ENCODE measurements around the gene INTS1. TPM values are rescaled to one million over a fixed set of nuclear protein-coding genes. Genes with fewer than 3 reads are reported as not detected.
"Not testable (repeated sequence)": the region's sequence is repeated elsewhere in the genome, so short reads cannot be mapped to it uniquely, and the experiment has no call there.

INTS1 gene
- total RNA-seq, 1 experiment from 2014 or later, result 71.8 TPM

DNA sequence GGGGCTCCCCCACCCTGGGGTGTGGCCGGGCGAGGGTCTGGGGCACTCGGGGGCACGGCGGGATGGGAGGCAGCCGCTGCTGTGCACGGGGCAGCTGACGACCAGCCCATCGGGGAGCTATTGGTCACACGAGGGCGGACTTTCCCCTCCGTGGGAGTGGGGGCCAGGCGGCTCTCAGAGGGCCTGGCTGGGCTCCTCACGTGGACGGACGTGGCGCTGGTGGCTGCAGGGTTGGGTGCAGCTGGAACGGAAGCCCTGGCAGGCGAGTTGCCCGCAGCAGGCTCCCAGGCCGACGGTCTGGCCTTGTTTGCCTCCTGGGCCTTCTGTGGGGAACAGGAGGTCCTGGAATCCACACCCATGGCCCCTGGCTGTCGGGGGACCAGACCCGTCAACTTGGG lies 59.3 kb downstream of the INTS1 start:
- Histone ChIP-seq H3K4me3 (ENCODE audit: insufficient read depth, low read depth, low read length) (no peak overlapping the region), H3K36me3 (replicated peaks; ENCODE audit: control insufficient read depth, insufficient read depth, low read length) (no peaks in the 10 kb centered on the region), H3K27me3 (ENCODE audit: control insufficient read depth, insufficient read depth, low read length) (no peaks in the 10 kb centered on the region)
- no peak for DNase-seq

DNA sequence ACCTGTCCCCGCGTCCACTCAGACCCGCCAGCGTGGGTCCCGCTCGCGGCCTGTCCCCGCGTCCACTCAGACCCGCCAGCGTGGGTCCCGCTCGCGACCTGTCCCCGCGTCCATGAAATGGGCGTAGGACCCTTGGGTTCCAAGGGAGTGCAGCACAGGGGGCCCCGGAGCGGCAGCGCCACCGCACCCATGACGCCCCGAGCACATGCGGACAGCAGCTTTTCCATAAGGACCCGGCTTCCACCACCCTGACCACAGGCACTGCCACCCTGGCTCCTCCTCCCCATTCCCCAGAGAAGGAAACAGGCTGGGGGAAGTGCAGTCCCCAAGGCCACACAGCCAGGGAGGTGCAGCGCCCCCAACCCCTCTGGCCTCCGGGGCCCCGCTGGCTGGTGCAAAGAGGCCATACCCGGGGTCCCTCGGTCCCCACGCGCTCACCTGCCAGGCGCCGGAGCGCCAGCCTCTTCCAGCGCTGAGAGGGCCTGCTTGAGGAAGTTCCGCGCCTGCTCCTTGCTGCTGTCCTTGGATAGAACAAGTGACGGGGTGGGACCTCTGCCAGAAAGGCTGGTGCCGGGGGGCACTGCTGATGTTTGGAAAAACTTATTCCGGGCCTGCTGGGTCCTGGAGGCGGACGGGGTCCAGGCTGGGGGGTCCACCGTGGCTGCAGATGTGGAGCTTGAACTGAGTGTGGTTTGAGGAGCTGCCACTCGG lies 59.8 kb downstream of the INTS1 start:
- H3K36me3 ChIP-seq (replicated peaks; ENCODE audit: control insufficient read depth, insufficient read depth, low read length), result no peaks in the 10 kb centered on the region
- no peak overlapping the region for H3K4me3 ChIP-seq (ENCODE audit: insufficient read depth, low read depth, low read length)
- no peaks in the 10 kb centered on the region for H3K27me3 ChIP-seq (ENCODE audit: control insufficient read depth, insufficient read depth, low read length)
- no peak for DNase-seq

DNA sequence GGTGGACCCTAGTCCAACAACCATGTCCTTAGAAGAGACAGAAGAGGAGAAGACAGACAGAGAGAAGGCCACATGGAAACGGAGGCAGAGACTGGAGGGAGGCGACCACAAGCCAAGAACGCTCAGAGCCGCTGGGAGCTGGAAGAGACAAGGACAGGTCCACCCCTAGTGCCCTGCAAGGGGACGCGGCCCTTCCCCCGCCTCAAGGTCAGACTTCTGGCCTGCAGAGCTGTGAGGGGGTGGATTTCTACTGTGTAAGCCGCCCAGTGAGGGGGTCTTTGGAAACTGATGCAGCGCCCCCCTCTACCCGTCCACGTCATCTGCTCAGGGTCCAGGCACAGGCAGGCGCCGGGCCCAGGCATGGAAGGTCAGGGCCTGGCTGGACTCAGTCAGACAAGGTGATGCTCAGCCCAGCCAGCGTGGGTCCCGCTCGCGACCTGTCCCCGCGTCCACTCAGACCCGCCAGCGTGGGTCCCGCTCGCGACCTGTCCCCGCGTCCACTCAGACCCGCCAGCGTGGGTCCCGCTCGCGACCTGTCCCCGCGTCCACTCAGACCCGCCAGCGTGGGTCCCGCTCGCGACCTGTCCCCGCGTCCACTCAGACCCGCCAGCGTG lies 60.5 kb downstream of the INTS1 start:
- not testable (repeated sequence) for H3K4me3 ChIP-seq (ENCODE audit: insufficient read depth, low read depth, low read length); H3K36me3 ChIP-seq (replicated peaks; ENCODE audit: control insufficient read depth, insufficient read depth, low read length); H3K27me3 ChIP-seq (ENCODE audit: control insufficient read depth, insufficient read depth, low read length); DNase-seq

DNA sequence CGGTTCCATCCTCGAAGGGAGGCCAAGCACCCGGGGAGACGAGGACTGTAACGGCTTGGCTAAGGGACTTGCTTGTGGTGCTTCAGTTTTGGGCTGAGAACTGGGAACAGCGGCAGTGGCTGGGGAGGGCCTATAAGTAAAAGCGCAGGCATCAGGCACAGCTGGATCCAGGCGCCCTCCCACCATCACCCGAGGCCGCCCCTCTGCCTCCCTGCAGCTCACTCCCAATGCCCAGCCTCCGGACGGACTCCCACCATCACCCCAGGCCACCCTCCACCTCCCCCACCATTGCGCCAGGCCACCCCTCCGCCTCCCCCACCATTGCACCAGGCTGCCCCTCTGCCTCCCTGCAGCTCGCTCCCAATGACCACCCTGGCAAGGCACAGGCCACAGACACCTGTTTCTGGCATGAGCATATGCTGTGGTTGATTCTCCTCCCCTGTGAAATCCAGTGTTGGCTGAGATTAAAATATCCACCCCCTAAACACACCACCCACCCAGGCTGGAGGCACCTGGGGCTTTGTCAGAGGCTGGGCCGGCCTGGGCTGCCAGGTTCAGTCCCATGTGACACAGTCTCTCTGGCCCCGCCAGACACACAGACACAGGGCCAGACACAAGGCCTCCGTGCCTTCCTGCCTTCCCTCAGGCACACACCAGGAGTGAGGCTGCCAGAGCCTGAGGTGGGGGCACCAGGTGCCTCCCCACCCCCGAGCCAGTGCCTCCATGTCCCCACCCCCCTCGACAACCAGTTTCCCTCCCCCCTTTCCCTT lies 61.6 kb downstream of the INTS1 start:
- H3K36me3 ChIP-seq (replicated peaks; ENCODE audit: control insufficient read depth, insufficient read depth, low read length), result no peaks in the 10 kb centered on the region
- no peak overlapping the region for H3K4me3 ChIP-seq (ENCODE audit: insufficient read depth, low read depth, low read length)
- no peaks in the 10 kb centered on the region for H3K27me3 ChIP-seq (ENCODE audit: control insufficient read depth, insufficient read depth, low read length)
- DNase-seq, result no peak

DNA sequence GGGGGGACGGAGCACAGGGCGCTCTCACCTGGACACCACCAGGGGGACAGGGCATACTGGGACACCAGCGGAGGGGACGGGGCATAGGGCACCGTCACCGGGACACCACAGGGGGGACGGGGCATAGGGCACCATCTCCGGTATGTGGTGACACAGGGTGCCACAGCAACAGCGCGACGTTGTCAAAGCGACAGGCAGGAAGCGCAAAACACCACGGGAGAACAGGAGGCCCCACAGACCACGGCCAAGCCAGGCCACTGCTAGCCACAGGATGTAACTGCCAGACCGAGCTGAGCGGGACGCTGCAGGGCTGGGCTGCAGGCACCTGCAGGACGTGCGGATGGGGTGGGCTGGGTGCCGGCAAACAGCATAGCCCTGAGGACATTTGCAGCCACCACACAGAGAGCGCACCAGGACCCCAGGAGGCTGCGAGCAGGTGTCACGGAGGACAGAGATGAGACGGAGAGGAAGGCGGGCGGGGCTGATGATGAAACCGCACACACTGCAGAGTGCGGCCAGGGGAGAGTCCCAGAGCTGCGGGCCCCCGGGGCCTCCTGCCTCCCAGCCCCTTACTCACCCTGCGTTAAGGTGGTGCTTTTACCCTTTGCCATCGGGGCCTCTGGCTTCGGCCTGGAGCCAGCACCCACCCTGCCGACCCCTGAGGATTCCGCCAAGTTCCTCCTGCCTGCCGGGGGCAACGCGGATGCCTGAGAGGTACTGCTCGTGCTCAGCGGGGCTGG lies 62.4 kb downstream of the INTS1 start:
- DNase-seq, result no peak
- Histone ChIP-seq H3K4me3 (ENCODE audit: insufficient read depth, low read depth, low read length) (no peak overlapping the region), H3K27me3 (ENCODE audit: control insufficient read depth, insufficient read depth, low read length) (no peaks in the 10 kb centered on the region), H3K36me3 (replicated peaks; ENCODE audit: control insufficient read depth, insufficient read depth, low read length) (no peaks in the 10 kb centered on the region)

DNA sequence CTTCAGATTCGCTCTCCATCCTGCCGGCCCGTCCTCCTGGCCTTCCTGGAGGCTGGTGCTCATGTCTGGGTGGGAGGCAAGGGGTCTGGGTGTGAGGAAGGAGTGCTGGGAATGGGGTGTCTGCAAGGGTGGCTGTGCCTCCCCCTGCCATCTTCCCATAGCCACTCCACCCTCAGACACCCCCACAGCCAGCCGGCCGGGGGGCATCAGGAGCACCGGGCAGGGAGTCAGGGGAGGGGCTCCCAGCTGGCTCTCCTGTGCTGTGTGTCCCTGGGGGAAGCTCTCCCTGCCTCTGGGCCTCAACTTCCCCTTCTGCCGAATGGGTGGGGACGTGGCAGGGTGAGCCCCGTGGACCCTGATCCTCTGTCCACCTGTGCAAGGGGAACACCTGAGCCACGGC lies 63.6 kb downstream of the INTS1 start:
- H3K36me3 ChIP-seq (replicated peaks; ENCODE audit: control insufficient read depth, insufficient read depth, low read length), result no peaks in the 10 kb centered on the region
- no peaks in the 10 kb centered on the region for H3K27me3 ChIP-seq (ENCODE audit: control insufficient read depth, insufficient read depth, low read length)
- H3K4me3 ChIP-seq (ENCODE audit: insufficient read depth, low read depth, low read length), result no peak overlapping the region
- no peak for DNase-seq

DNA sequence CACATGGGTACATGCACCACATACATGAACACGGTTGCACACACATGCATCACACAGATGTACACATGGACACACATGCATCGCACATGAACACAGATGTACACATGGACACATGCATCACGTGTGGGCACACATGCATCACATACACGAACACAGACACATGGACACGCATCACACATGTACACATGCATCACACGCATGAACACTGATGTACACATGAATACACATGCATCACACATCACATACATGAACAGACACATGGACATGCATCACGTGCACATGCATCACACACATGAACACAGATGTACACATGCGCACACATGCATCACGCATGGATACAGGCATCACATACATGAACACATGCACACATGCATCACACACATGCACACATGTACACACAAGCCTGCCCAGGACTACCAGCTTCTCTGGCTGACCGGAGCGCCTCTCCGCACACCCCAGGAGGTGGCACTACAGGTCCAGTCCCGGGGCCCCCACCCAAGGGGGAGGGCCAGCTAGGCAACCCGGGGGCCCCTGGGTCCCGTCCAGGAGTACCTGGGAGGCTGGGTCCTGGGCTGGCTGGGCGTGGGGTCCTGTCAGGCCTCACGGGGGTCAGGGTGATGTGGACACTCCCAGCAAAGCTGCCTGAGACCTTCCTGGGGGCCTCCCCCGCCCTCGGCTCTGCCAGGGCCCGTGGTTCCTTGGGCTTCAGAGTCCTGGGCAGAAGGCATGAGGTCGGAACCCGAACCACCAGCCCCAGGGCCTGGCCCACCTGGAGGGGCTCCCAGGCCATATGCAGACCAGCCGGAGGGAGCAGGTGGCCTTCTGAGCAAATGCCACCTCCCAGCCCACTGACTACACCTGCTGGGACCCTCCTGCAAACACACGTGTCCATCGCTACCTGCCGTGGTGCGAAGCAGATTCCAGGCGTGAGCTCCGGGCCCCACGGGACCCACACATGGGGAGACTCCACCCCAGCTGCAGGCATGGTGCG lies 64.5 kb downstream of the INTS1 start:
- no peaks in the 10 kb centered on the region for H3K36me3 ChIP-seq (replicated peaks; ENCODE audit: control insufficient read depth, insufficient read depth, low read length)
- H3K4me3 ChIP-seq (ENCODE audit: insufficient read depth, low read depth, low read length), result no peak overlapping the region
- no peak for DNase-seq
- no peaks in the 10 kb centered on the region for H3K27me3 ChIP-seq (ENCODE audit: control insufficient read depth, insufficient read depth, low read length)

DNA sequence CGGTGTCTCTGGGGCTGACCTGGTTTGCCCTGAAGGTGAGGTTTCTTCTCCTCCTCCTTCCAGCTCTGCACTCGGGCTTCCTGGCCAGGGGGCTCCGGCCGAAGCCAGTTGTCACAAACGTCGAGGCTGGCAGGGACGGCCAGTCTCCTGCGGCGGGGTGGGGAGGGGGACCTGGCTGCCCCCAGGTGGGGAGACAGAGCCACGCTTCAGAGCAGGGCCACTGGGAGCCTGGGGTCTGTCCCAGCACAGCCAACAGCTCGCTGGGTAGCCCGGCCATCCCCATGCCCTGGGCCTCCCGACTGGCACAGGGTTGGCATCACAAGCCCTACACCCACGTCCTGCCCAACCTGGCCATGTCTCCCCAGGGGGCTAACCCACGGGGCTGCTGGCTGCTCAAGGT lies 65.4 kb downstream of the INTS1 start:
- no peak for DNase-seq
- no peaks in the 10 kb centered on the region for H3K36me3 ChIP-seq (replicated peaks; ENCODE audit: control insufficient read depth, insufficient read depth, low read length)

DNA sequence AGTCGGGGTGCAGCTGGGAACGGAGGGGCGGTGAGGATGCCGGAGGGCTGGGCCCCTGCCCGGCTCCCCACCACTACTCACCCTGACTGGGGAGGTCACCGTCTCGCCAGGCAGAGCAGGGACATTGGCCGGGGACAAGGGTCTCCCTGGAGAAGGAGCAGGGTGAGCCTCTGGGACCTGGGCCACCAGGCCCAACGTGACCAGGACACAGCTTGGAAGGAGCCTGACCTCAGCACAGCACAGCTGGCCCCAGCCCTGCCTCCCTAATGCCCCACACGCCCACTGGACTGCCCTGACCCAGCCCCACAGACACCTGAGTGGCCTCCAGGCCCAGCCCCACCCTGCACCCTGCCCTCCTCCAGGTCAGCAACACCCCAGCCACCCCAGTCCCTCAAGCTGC lies 66.0 kb downstream of the INTS1 start:
- no peak for DNase-seq
- no peaks in the 10 kb centered on the region for H3K27me3 ChIP-seq (ENCODE audit: control insufficient read depth, insufficient read depth, low read length)
- no peaks in the 10 kb centered on the region for H3K36me3 ChIP-seq (replicated peaks; ENCODE audit: control insufficient read depth, insufficient read depth, low read length)
- no peak overlapping the region for H3K4me3 ChIP-seq (ENCODE audit: insufficient read depth, low read depth, low read length)

More for the DNA sequence above, 65.4 kb downstream of the INTS1 start:
- Histone ChIP-seq H3K27me3 (ENCODE audit: control insufficient read depth, insufficient read depth, low read length) (no peaks in the 10 kb centered on the region), H3K4me3 (ENCODE audit: insufficient read depth, low read depth, low read length) (no peak overlapping the region)

DNA sequence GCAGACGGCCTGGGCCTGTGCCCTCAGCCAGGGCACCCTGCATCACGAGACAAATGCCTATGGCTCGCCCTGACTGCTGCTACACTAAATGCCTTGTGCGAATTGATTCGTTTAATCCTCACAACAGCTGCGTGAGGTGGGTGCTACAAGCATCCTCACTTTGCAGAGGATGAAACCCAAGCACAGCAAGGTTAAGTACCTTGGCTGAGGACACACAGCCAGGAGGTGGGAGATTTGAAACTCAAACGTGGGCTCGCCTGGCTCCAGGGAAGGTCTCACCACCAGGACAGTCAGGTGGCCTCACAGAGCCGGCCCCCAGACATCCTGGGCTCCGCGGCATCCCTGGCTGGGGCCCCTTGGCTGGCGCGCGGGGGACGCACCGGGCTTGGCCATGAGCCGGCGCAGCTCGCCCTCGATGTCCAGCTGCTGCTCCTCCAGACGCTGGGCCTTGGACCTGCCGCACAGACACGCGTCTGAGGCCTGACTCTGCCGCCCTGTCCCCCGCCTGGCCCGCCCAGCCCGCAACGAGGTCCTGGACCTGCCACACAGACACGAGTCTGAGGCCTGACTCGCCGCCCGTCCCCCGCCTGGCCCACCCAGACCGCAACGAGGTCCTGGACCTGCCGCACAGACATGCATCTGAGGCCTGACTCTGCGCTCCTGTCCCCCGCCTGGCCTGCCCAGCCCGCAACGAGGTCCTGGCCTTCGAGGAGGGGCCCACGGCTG lies 66.9 kb downstream of the INTS1 start:
- DNase-seq, result no peak
- Histone ChIP-seq H3K4me3 (ENCODE audit: insufficient read depth, low read depth, low read length) (no peak overlapping the region), H3K36me3 (replicated peaks; ENCODE audit: control insufficient read depth, insufficient read depth, low read length) (no peaks in the 10 kb centered on the region), H3K27me3 (ENCODE audit: control insufficient read depth, insufficient read depth, low read length) (no peaks in the 10 kb centered on the region)

DNA sequence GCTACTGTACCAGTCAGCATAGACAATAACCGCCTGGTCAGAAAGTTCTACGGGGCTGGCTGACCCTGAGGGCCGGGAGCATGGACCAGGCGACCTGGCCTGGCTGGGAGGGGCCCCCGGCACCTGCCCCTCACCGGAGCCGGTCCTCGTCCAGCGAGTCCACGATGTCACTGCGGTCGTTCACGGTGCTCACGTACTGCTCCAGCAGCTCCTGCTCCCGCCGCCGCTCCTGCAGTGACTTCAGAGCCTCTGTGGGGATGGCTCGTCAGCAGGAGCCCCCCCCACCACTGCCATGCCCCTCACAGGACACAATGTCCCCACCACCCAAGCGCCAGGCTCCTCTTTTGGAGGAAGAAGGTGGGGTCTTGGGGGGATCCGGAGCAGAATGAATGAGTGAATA lies 67.6 kb downstream of the INTS1 start:
- H3K36me3 ChIP-seq (replicated peaks; ENCODE audit: control insufficient read depth, insufficient read depth, low read length), result no peaks in the 10 kb centered on the region

DNA sequence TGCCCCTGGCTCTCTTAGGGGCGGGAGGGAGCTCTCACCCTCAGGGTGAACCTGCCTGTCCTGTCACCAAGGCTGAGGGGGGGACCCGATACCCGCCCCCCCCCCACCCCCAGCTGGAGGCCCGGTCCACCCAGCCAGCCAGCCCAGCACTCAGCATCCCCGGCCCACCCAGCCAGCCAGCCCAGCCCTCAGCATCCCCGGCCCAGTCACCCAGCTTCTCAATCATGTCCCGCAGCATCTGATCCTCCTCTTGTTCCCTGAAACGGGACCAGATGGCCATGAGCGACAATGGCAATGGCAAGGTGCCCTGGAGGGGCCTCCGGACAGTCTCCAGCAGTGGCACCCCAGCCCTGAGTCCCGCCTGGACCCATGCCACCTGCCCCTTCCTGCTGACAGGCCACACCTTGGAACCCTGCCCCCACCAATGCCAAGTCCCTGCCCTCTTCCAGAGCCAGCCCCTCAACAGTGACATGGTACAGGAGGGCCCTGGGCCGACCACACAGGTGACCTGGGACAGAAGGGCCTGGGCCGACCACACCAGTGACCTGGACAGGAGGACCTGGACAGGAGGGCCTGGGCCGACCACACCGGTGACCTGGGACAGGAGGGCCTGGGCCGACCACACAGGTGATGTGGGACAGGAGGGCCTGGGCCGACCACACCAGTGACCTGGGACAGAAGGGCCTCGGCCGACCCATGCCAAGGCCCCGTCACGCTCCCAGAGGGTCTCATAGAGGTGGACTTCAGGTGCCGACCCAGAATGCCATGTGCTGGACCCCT lies 69.1 kb downstream of the INTS1 start:
- DNase-seq, result no peak
- no peaks in the 10 kb centered on the region for H3K27me3 ChIP-seq (ENCODE audit: control insufficient read depth, insufficient read depth, low read length)
- H3K4me3 ChIP-seq (ENCODE audit: insufficient read depth, low read depth, low read length), result no peak overlapping the region
- H3K36me3 ChIP-seq (replicated peaks; ENCODE audit: control insufficient read depth, insufficient read depth, low read length), result no peaks in the 10 kb centered on the region

More for the DNA sequence above, 67.6 kb downstream of the INTS1 start:
- DNase-seq, result no peak
- Histone ChIP-seq H3K4me3 (ENCODE audit: insufficient read depth, low read depth, low read length) (no peak overlapping the region), H3K27me3 (ENCODE audit: control insufficient read depth, insufficient read depth, low read length) (no peaks in the 10 kb centered on the region)

Data from H7 (cell line).